ENCODE results near the gene CYSTM1. TPM values are rescaled to one million over a fixed set of nuclear protein-coding genes. Genes with fewer than 3 reads are reported as not detected.

Gene CYSTM1
- total and polyA plus RNA-seq, 2 donors (not counting 3 experiments of a cell fraction or from before 2014, with no cell fraction given): 28.9 to 41.5 TPM

DNA sequence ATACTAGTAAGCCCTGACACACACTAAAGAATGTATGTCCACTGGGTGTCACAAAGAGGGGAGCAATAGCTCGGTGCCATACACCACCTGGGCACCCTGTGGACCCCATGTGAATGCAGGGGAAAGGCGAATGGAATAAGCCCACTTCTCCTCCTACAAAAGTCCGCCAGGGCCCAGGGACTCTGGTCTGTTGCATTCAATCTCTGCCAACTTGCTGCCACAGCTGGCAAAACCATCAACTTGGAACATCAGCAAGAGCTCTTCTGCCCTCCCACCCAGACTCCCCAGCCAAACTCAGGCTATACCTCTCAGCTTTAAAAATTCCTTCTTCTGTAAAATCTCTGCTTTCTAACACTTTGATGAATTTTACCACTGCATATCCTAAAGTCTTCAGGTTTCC is 73.4 kb downstream of the CYSTM1 start:
- POLR2A ChIA-PET: interaction anchor here (1.0 to 2.1 kb wide), 2 partner anchors 98 to 299 kb away, joined by 3 to 6 read pairs; partner anchors contain the start of genes EIF4EBP3 and HBEGF
- no peak overlapping the region for H3K27ac ChIP-seq (ENCODE audit: insufficient read depth, low read depth, low read length)
- no peaks in the 10 kb centered on the region for H3K9me3 ChIP-seq (replicated peaks; ENCODE audit: control insufficient read depth, insufficient read depth, low read length)

DNA sequence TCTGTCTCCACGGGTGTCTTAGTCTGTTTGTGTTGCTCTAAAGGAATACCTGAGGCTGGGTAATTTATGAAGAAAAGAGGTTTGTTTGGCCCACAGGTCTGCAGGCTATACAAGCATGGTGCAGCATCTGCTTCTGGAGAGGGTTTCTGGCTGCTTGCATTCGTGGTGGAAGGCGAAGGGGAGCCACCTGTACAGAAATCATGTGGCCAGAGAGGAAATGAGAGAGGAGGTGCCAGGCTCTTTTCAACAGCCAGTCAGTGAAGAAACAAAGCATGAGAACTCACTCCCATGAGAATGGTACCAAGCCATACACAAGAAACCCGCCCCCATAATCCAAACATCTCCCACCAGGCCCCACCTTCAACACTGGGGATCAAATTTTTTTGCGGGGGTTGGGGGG is 74.5 kb downstream of the CYSTM1 start:
- Histone ChIP-seq H3K27me3 (ENCODE audit: control insufficient read depth in 2 of 2, insufficient read depth in 2 of 2, low read length in 2 of 2) (no peaks in the 10 kb centered on the region), H3K4me3 (replicated peaks in 1 of 3; ENCODE audit: insufficient read depth in 1 of 3, low read depth in 1 of 3, low read length in 3 of 3) (no peak overlapping the region), H3K36me3 (ENCODE audit: control insufficient read depth in 2 of 2, extremely low read depth in 1 of 2, insufficient read depth in 2 of 2, low read length in 2 of 2) (no peaks in the 10 kb centered on the region), H3K79me2 (ENCODE audit: control insufficient read depth, insufficient read depth, low read length) (peaks cover 40% of the 10 kb centered on the region), H2AFZ (ENCODE audit: low read depth, low read length) (no peak overlapping the region), H3K4me1 (ENCODE audit: control insufficient read depth, extremely low read depth, insufficient read depth, low read length) (peaks cover 78% of the 10 kb centered on the region), H3K9ac (replicated peaks; ENCODE audit: extremely low read depth, insufficient read depth, low read length) (no peak overlapping the region), H4K20me1 (replicated peaks; ENCODE audit: control insufficient read depth, extremely low read depth, insufficient read depth, low read length) (no peaks in the 10 kb centered on the region), H3K9me1 (replicated peaks; ENCODE audit: control insufficient read depth, extremely low read depth, insufficient read depth, low read length) (no peaks in the 10 kb centered on the region), H3K4me2 (ENCODE audit: insufficient read depth, low read length) (no peak overlapping the region), H3K9me3 (replicated peaks; ENCODE audit: control insufficient read depth, insufficient read depth, low read length) (no peaks in the 10 kb centered on the region), H3K27ac (ENCODE audit: insufficient read depth, low read depth, low read length) (no peak overlapping the region)
- ChIA-PET POLR2A (interaction anchor here (2.1 kb wide), 1 partner anchor 97 kb away, joined by 6 read pairs; the partner anchor contains the start of gene HBEGF), CTCF (interaction anchor here (1.2 to 17.3 kb wide), 3 partner anchors 12 to 99 kb away, joined by 3 to 1214 read pairs (median 6); partner anchors contain the start of gene HBEGF)
- TF ChIP-seq JUN (IDR thresholded peaks at IDR 0.05; ENCODE audit: borderline replicate concordance, insufficient read depth, insufficient read length, low read depth): no peak
- no peak for TF ChIP-seq MYC (IDR thresholded peaks at IDR 0.05; ENCODE audit: low read depth, low read length)
- no peak for TF ChIP-seq EZH2 (IDR thresholded peaks at IDR 0.05; ENCODE audit: borderline replicate concordance, low read depth, low read length, severe bottlenecking)
- no peak for TF ChIP-seq POLR2AphosphoS5 (IDR thresholded peaks at IDR 0.05; ENCODE audit: insufficient read depth, low read depth, low read length)
- TF ChIP-seq, protein P1, sequence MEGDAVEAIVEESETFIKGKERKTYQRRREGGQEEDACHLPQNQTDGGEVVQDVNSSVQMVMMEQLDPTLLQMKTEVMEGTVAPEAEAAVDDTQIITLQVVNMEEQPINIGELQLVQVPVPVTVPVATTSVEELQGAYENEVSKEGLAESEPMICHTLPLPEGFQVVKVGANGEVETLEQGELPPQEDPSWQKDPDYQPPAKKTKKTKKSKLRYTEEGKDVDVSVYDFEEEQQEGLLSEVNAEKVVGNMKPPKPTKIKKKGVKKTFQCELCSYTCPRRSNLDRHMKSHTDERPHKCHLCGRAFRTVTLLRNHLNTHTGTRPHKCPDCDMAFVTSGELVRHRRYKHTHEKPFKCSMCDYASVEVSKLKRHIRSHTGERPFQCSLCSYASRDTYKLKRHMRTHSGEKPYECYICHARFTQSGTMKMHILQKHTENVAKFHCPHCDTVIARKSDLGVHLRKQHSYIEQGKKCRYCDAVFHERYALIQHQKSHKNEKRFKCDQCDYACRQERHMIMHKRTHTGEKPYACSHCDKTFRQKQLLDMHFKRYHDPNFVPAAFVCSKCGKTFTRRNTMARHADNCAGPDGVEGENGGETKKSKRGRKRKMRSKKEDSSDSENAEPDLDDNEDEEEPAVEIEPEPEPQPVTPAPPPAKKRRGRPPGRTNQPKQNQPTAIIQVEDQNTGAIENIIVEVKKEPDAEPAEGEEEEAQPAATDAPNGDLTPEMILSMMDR (IDR thresholded peaks at IDR 0.05; ENCODE audit: extremely low read depth in 1 of 2, insufficient read depth in 1 of 2, low read depth in 1 of 2, low read length in 2 of 2): no peak
- TF ChIP-seq GATA2 (IDR thresholded peaks at IDR 0.05; ENCODE audit: insufficient read depth, insufficient read length, low read depth, low read length): no peak
- TF ChIP-seq, protein P2, sequence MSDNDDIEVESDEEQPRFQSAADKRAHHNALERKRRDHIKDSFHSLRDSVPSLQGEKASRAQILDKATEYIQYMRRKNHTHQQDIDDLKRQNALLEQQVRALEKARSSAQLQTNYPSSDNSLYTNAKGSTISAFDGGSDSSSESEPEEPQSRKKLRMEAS (IDR thresholded peaks at IDR 0.05; ENCODE audit: insufficient read depth, insufficient read length): no peak
- no peak for TF ChIP-seq POLR2A (IDR thresholded peaks at IDR 0.05; ENCODE audit: low read depth, low read length)
- TF ChIP-seq FOS (IDR thresholded peaks at IDR 0.05; ENCODE audit: borderline replicate concordance, insufficient read depth, low read length): no peak
- BruUV-seq (replicated peaks): no TSS peak
- intact Hi-C loops (cut with micrococcal nuclease) (loop anchor here (10.0 kb wide), 1 partner anchor 385 kb away; the partner anchor contains the start of genes CD14 and TMCO6), dilution Hi-C loops (cut with MboI; ENCODE audit: extremely low pct_ligation_motif_present, low sequenced_read_pairs) (no loop called here)
- FAIRE-seq (no peak), DNase-seq (ENCODE audit: low read depth, low spot score) (no peak)

More for the DNA sequence above, 73.4 kb downstream of the CYSTM1 start:
- Histone ChIP-seq H3K36me3 (ENCODE audit: control insufficient read depth in 2 of 2, extremely low read depth in 1 of 2, insufficient read depth in 2 of 2, low read length in 2 of 2) (no peaks in the 10 kb centered on the region), H3K79me2 (ENCODE audit: control insufficient read depth, insufficient read depth, low read length) (peaks cover 29% of the 10 kb centered on the region), H3K9me1 (replicated peaks; ENCODE audit: control insufficient read depth, extremely low read depth, insufficient read depth, low read length) (no peaks in the 10 kb centered on the region), H2AFZ (ENCODE audit: low read depth, low read length) (no peak overlapping the region), H3K9ac (replicated peaks; ENCODE audit: extremely low read depth, insufficient read depth, low read length) (no peak overlapping the region), H4K20me1 (replicated peaks; ENCODE audit: control insufficient read depth, extremely low read depth, insufficient read depth, low read length) (no peaks in the 10 kb centered on the region), H3K4me1 (ENCODE audit: control insufficient read depth, extremely low read depth, insufficient read depth, low read length) (peaks cover 67% of the 10 kb centered on the region), H3K27me3 (ENCODE audit: control insufficient read depth in 2 of 2, insufficient read depth in 2 of 2, low read length in 2 of 2) (no peaks in the 10 kb centered on the region), H3K4me3 (replicated peaks in 1 of 3; ENCODE audit: insufficient read depth in 1 of 3, low read depth in 1 of 3, low read length in 3 of 3) (no peak overlapping the region), H3K4me2 (ENCODE audit: insufficient read depth, low read length) (no peak overlapping the region)
- FAIRE-seq (no peak), DNase-seq (ENCODE audit: low read depth, low spot score) (no peak)
- CTCF ChIA-PET: interaction anchor here (0.9 to 17.3 kb wide), 3 partner anchors 12 to 100 kb away, joined by 3 to 1214 read pairs (median 64); partner anchors contain the start of gene HBEGF
- no TSS peak for BruUV-seq (replicated peaks)
- dilution Hi-C loops (cut with MboI; ENCODE audit: extremely low pct_ligation_motif_present, low sequenced_read_pairs): no loop called here
- intact Hi-C loops (cut with micrococcal nuclease): loop anchor here (10.0 kb wide), 1 partner anchor 386 kb away; the partner anchor contains the start of genes CD14 and TMCO6
- no peak for TF ChIP-seq GATA2 (IDR thresholded peaks at IDR 0.05; ENCODE audit: insufficient read depth, insufficient read length, low read depth, low read length)
- no peak for TF ChIP-seq POLR2AphosphoS5 (IDR thresholded peaks at IDR 0.05; ENCODE audit: insufficient read depth, low read depth, low read length)
